Stimulated activated CD8-positive, alpha-beta memory T cell treated with anti-CD3 and anti-CD28 coated beads, Interleukin-7, amount 100 ng/mL, for 48 hours (primary cell): ENCODE data around the gene NPHP3.
"Not testable (repeated sequence)": the region's sequence is repeated elsewhere in the genome, so short reads cannot be mapped to it uniquely, and the experiment has no call there.

Experiments used
- DNase-seq, 2 donors: peaks; one replicate each; pipeline ENCODE4 v3.0.0-alpha.2; 2020; ENCODE audit warnings: low read depth in 1 of 2; ENCODE audit errors: extremely low read depth in 1 of 2

NPHP3 gene

GRCh38 chr3:132643366-132643765 is 78.8 kb downstream of the NPHP3 start:
- no peak for DNase-seq

- DNase-seq = no peak
These were observed 79.7 kb downstream of the NPHP3 start for GRCh38 chr3:132642539-132642847.

GRCh38 chr3:132641837-132642538 is 80.2 kb downstream of the NPHP3 start:
- no peak for DNase-seq

GRCh38 chr3:132641427-132641826 is 80.8 kb downstream of the NPHP3 start:
- DNase-seq = not testable (repeated sequence)

- no peak for DNase-seq
These were observed 83.5 kb downstream of the NPHP3 start for GRCh38 chr3:132638706-132639105.

- no peak for DNase-seq
These were observed 84.6 kb downstream of the NPHP3 start for GRCh38 chr3:132637590-132637989.

GRCh38 chr3:132635052-132635451 is 87.2 kb downstream of the NPHP3 start:
- DNase-seq = no peak
